ENCODE data around the gene TMEM132D.

The TMEM132D gene

DNA sequence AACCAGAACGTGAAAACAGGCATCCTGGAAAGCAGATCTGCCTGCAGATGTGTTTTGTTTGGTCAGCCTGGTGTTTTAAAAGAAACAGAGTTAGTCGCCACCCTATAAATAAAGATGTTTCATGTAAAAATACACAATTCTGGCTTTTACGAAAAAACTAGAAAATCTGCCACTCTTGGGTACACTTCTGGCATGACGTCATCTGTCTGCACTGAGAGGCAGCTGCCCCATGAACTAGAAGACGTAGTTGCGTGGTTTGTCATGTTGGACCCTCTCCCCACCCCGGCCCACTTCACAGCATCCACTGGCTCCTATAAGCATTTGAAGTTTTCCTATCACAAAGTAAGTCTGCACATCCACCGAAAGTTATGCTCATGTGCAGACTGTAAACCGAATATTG lies 658.1 kb downstream of the TMEM132D start:
- no peak for TF ChIP-seq EZH2phosphoT487 (conservative IDR thresholded peaks at IDR 0.05; ENCODE audit: low read length)
- H3K9me2 ChIP-seq (replicated peaks; ENCODE audit: insufficient read depth, low read length): no peaks in the 10 kb centered on the region
- H3K27ac ChIP-seq (ENCODE audit: low read depth, low read length): no peak overlapping the region
- H3K36me3 ChIP-seq (ENCODE audit: low read length): no peaks in the 10 kb centered on the region
- H3K4me2 ChIP-seq (ENCODE audit: low read depth, low read length, poor library complexity, severe bottlenecking): no peak overlapping the region
- no peaks in the 10 kb centered on the region for H3K79me2 ChIP-seq (ENCODE audit: insufficient read depth, low read length)
- H3F3A ChIP-seq (ENCODE audit: insufficient read depth): no peaks in the 10 kb centered on the region
- no peaks in the 10 kb centered on the region for H3K9me3 ChIP-seq (ENCODE audit: insufficient read depth, low read length)
- H3K4me3 ChIP-seq (ENCODE audit: insufficient read depth, low read length, poor library complexity, severe bottlenecking): no peak overlapping the region
- H2AFZ ChIP-seq (ENCODE audit: low read depth, low read length, severe bottlenecking): no peak overlapping the region
- H3K27me3 ChIP-seq (ENCODE audit: low read length): no peaks in the 10 kb centered on the region
- H4K20me1 ChIP-seq (ENCODE audit: low read depth, low read length): no peaks in the 10 kb centered on the region
- H3K9ac ChIP-seq (ENCODE audit: low read length): no peak overlapping the region

DNA sequence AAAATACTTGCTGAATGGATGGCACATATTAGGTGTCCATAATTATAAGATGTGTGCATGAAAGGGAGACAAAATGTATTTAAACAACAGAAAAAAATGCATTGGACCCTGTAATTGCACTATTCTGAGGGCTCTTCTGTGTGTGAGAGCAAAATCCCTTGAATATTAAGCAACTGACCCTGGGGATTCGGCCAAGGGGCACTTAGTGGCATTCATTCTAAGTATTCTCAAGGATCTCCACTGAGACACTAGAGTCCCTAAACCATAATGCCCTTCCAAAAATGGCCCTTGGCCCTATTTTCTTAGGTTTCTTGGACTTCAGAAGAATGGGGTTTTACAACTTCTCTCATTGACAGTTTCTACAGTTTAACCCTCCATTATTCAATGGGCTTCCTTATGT lies 662.0 kb downstream of the TMEM132D start:
- no peak overlapping the region for H3K4me3 ChIP-seq (ENCODE audit: insufficient read depth, low read length, poor library complexity, severe bottlenecking)
- H3K9ac ChIP-seq (ENCODE audit: low read length): no peak overlapping the region
- no peak overlapping the region for H3K4me2 ChIP-seq (ENCODE audit: low read depth, low read length, poor library complexity, severe bottlenecking)
- H3K9me2 ChIP-seq (replicated peaks; ENCODE audit: insufficient read depth, low read length): no peaks in the 10 kb centered on the region
- TF ChIP-seq, protein P1, sequence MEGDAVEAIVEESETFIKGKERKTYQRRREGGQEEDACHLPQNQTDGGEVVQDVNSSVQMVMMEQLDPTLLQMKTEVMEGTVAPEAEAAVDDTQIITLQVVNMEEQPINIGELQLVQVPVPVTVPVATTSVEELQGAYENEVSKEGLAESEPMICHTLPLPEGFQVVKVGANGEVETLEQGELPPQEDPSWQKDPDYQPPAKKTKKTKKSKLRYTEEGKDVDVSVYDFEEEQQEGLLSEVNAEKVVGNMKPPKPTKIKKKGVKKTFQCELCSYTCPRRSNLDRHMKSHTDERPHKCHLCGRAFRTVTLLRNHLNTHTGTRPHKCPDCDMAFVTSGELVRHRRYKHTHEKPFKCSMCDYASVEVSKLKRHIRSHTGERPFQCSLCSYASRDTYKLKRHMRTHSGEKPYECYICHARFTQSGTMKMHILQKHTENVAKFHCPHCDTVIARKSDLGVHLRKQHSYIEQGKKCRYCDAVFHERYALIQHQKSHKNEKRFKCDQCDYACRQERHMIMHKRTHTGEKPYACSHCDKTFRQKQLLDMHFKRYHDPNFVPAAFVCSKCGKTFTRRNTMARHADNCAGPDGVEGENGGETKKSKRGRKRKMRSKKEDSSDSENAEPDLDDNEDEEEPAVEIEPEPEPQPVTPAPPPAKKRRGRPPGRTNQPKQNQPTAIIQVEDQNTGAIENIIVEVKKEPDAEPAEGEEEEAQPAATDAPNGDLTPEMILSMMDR (IDR thresholded peaks at IDR 0.05; ENCODE audit: insufficient read depth, low read length, poor library complexity, severe bottlenecking): no peak
- TF ChIP-seq EZH2phosphoT487 (conservative IDR thresholded peaks at IDR 0.05; ENCODE audit: low read length): no peak
- H4K20me1 ChIP-seq (ENCODE audit: low read depth, low read length): no peaks in the 10 kb centered on the region
- no peaks in the 10 kb centered on the region for H3K9me3 ChIP-seq (ENCODE audit: insufficient read depth, low read length)
- no peaks in the 10 kb centered on the region for H3K27me3 ChIP-seq (ENCODE audit: low read length)
- H3K36me3 ChIP-seq (ENCODE audit: low read length): no peaks in the 10 kb centered on the region
- H3F3A ChIP-seq (ENCODE audit: insufficient read depth): no peaks in the 10 kb centered on the region
- H3K27ac ChIP-seq (ENCODE audit: low read depth, low read length): no peak overlapping the region
- no peak overlapping the region for H2AFZ ChIP-seq (ENCODE audit: low read depth, low read length, severe bottlenecking)
- no peaks in the 10 kb centered on the region for H3K79me2 ChIP-seq (ENCODE audit: insufficient read depth, low read length)

DNA sequence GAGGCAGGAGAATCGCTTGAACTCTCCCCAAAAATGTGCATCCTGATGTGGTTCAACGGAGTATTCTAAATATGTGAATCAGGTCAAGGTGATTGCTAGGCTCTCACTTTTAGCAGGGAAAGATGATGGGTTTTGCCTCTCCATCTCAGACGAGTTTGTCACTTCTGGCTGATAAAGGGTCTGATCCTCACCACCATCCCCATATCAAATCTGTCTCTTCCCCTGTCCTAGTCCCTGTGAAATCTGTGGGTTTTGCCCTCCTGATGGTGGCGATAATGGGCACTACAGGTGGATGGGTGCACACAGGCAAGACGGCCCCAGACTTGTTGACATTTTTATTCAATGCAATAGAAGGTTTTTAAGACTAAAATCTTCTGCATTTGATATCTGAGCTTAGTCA lies 665.9 kb downstream of the TMEM132D start:
- H3K4me3 ChIP-seq (ENCODE audit: insufficient read depth, low read length, poor library complexity, severe bottlenecking): no peak overlapping the region
- H2AFZ ChIP-seq (ENCODE audit: low read depth, low read length, severe bottlenecking): no peak overlapping the region
- no peaks in the 10 kb centered on the region for H3K36me3 ChIP-seq (ENCODE audit: low read length)
- no peaks in the 10 kb centered on the region for H3F3A ChIP-seq (ENCODE audit: insufficient read depth)
- H3K27me3 ChIP-seq (ENCODE audit: low read length): no peaks in the 10 kb centered on the region
- H3K27ac ChIP-seq (ENCODE audit: low read depth, low read length): no peak overlapping the region
- H4K20me1 ChIP-seq (ENCODE audit: low read depth, low read length): no peaks in the 10 kb centered on the region
- no peaks in the 10 kb centered on the region for H3K9me3 ChIP-seq (ENCODE audit: insufficient read depth, low read length)
- no peaks in the 10 kb centered on the region for H3K9me2 ChIP-seq (replicated peaks; ENCODE audit: insufficient read depth, low read length)
- H3K4me2 ChIP-seq (ENCODE audit: low read depth, low read length, poor library complexity, severe bottlenecking): no peak overlapping the region
- no peaks in the 10 kb centered on the region for H3K79me2 ChIP-seq (ENCODE audit: insufficient read depth, low read length)
- TF ChIP-seq EZH2phosphoT487 (conservative IDR thresholded peaks at IDR 0.05; ENCODE audit: low read length): no peak
- TF ChIP-seq, protein P1 (IDR thresholded peaks at IDR 0.05; ENCODE audit: insufficient read depth, low read length, poor library complexity, severe bottlenecking): no peak
- H3K9ac ChIP-seq (ENCODE audit: low read length): no peak overlapping the region

DNA sequence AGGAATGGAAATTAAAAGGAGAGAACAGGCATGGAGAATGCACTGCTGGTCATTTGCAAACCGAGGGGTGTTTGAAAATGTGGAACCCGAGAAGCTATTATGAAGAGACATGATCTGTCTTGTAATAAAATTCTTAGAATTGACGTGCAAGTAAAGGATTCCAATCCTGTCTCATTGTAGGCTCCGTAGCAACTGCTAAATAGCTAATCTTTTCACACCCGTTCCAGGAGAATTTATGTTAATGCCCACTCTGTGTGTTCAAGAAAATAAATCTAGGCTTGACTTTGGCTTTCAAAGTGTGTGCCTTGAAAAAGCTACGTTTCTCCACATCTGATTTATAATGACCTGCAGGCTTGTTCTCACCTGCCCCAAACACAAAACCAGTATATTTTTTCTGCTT lies 669.6 kb downstream of the TMEM132D start:
- H3K4me2 ChIP-seq (ENCODE audit: low read depth, low read length, poor library complexity, severe bottlenecking): no peak overlapping the region
- no peaks in the 10 kb centered on the region for H3F3A ChIP-seq (ENCODE audit: insufficient read depth)
- H3K9me2 ChIP-seq (replicated peaks; ENCODE audit: insufficient read depth, low read length): no peaks in the 10 kb centered on the region
- H3K27me3 ChIP-seq (ENCODE audit: low read length): no peaks in the 10 kb centered on the region
- no peak for TF ChIP-seq EZH2phosphoT487 (conservative IDR thresholded peaks at IDR 0.05; ENCODE audit: low read length)
- TF ChIP-seq, protein P1 (IDR thresholded peaks at IDR 0.05; ENCODE audit: insufficient read depth, low read length, poor library complexity, severe bottlenecking): no peak
- H3K36me3 ChIP-seq (ENCODE audit: low read length): no peaks in the 10 kb centered on the region
- no peaks in the 10 kb centered on the region for H4K20me1 ChIP-seq (ENCODE audit: low read depth, low read length)
- H3K9ac ChIP-seq (ENCODE audit: low read length): no peak overlapping the region
- H3K79me2 ChIP-seq (ENCODE audit: insufficient read depth, low read length): no peaks in the 10 kb centered on the region
- no peak overlapping the region for H3K27ac ChIP-seq (ENCODE audit: low read depth, low read length)
- H3K9me3 ChIP-seq (ENCODE audit: insufficient read depth, low read length): no peaks in the 10 kb centered on the region
- H2AFZ ChIP-seq (ENCODE audit: low read depth, low read length, severe bottlenecking): no peak overlapping the region
- H3K4me3 ChIP-seq (ENCODE audit: insufficient read depth, low read length, poor library complexity, severe bottlenecking): no peak overlapping the region

Data from SU-DHL-6 (cell line).